H1 (cell line): ENCODE measurements around the gene SCGN. TPM values are rescaled to one million over a fixed set of nuclear protein-coding genes. Genes with fewer than 3 reads are reported as not detected.

ENCODE experiments used
- CTCF ChIA-PET: fragments of 300-600 bp; sonication (Branson Sonifier 250); formaldehyde crosslinking; loops from one replicate; lab custom pipeline; 2021; ENCODE audit not compliant: partially characterized antibody; lab: Charles Lee
- POLR2A ChIA-PET: fragments of 300-600 bp; sonication (Branson Sonifier 250); formaldehyde crosslinking; loops from one replicate; lab custom pipeline; 2021; ENCODE audit warnings: inconsistent platforms; ENCODE audit not compliant: partially characterized antibody; lab: Charles Lee
- DNase-seq, 2 experiments: peaks; one replicate each; pipeline versions ENCODE4 v3.0.0 to v3.0.0-alpha.2; 2010 to 2022; ENCODE audit warnings: low spot score in 2 of 2, low read depth in 1 of 2, mixed read lengths in 1 of 2
- FAIRE-seq: peaks from 2 replicates; lab custom pipeline; 2011; peaks lifted over from hg19 to GRCh38; lab: Jason Lieb, UNC
- H2AFZ ChIP-seq: 2 replicates; pipeline ENCODE4 v1.8.1; 2012; ENCODE audit warnings: low read length, inconsistent platforms
- H2AK5ac ChIP-seq: 2 replicates; pipeline ENCODE4 v1.6.1; 2013; ENCODE audit warnings: low read depth, low read length
- H2BK120ac ChIP-seq: replicated peaks from 2 replicates; pipeline ENCODE3; 2013; ENCODE audit warnings: low read depth, low read length, inconsistent platforms
- H2BK12ac ChIP-seq: 2 replicates; pipeline ENCODE4 v1.6.1; 2013; ENCODE audit warnings: low read depth, low read length
- H2BK15ac ChIP-seq: 2 replicates; pipeline ENCODE4 v1.6.1; 2013; ENCODE audit warnings: low read length
- H2BK20ac ChIP-seq: 2 replicates; pipeline ENCODE4 v1.6.1; 2013; ENCODE audit warnings: low read length
- H2BK5ac ChIP-seq: 2 replicates; pipeline ENCODE4 v1.6.1; 2013; ENCODE audit warnings: low read depth, low read length
- H3K14ac ChIP-seq: 2 replicates; pipeline ENCODE4 v1.6.1; 2013; ENCODE audit warnings: inconsistent platforms; ENCODE audit not compliant: insufficient read length
- H3K18ac ChIP-seq: 2 replicates; pipeline ENCODE4 v1.6.1; 2013; ENCODE audit warnings: low read length; ENCODE audit errors: extremely low read depth
- H3K23ac ChIP-seq: 2 replicates; pipeline ENCODE4 v1.6.1; 2013; ENCODE audit warnings: inconsistent platforms; ENCODE audit not compliant: insufficient read length
- H3K23me2 ChIP-seq: 2 replicates; pipeline ENCODE4 v1.6.1; 2013; ENCODE audit warnings: low read depth, low read length
- H3K27ac ChIP-seq: 2 replicates; pipeline ENCODE4 v1.6.1; 2011; ENCODE audit warnings: low read depth, low read length, inconsistent platforms
- H3K27me3 ChIP-seq, 4 experiments: replicated peaks in 1 of 4; 1 replicate in 1 of 4; 2 replicates in 3 of 4; pipeline versions ENCODE4 v1.6.1 to v1.8.1; 2011 to 2013; ENCODE audit warnings: low read length in 3 of 4, mild to moderate bottlenecking in 3 of 4, inconsistent platforms in 2 of 4, mixed read lengths in 2 of 4, moderate library complexity in 1 of 4; ENCODE audit not compliant: control insufficient read depth in 3 of 4, insufficient read depth in 3 of 4; ENCODE audit errors: extremely low read depth in 1 of 4
- H3K36me3 ChIP-seq, 4 experiments: 2 replicates each; pipeline versions ENCODE4 v1.6.1 to v1.8.1; 2011 to 2013; ENCODE audit warnings: mild to moderate bottlenecking in 4 of 4, low read length in 3 of 4, moderate library complexity in 2 of 4, control low read depth in 1 of 4, inconsistent platforms in 1 of 4; ENCODE audit not compliant: insufficient read depth in 4 of 4, control insufficient read depth in 2 of 4
- H3K4ac ChIP-seq: replicated peaks from 2 replicates; pipeline ENCODE3; 2013; ENCODE audit warnings: low read length, low read depth, mixed read lengths, inconsistent platforms; ENCODE audit not compliant: insufficient read length
- H3K4me1 ChIP-seq, 4 experiments: replicated peaks in 1 of 4; 1 replicate in 1 of 4; 2 replicates in 3 of 4; pipeline versions ENCODE4 v1.6.1 to v1.8.1; 2011 to 2013; ENCODE audit warnings: low read length in 3 of 4, inconsistent platforms in 2 of 4, mixed read lengths in 1 of 4; ENCODE audit not compliant: insufficient read depth in 4 of 4, control insufficient read depth in 3 of 4
- H3K4me2 ChIP-seq, 2 experiments: 2 replicates each; pipeline versions ENCODE4 v1.6.1 to v1.8.1; 2011 to 2013; ENCODE audit warnings: low read depth in 2 of 2, low read length in 2 of 2, control low read depth in 1 of 2, inconsistent platforms in 1 of 2, mild to moderate bottlenecking in 1 of 2; ENCODE audit not compliant: insufficient read depth in 1 of 2
- H3K4me3 ChIP-seq, 4 experiments: fragments of 200-600, 300-600 bp in 1 of 4; sonication (generic), shearing (Covaris generic), sonication (Bioruptor Twin) in 1 of 4; 2 replicates each; pipeline versions ENCODE4 v1.5.1 to v1.8.1; 2011 to 2016; ENCODE audit warnings: low read length in 4 of 4, low read depth in 3 of 4, control low read depth in 2 of 4, inconsistent platforms in 2 of 4, mild to moderate bottlenecking in 2 of 4, mixed read lengths in 1 of 4, moderate library complexity in 1 of 4; ENCODE audit not compliant: insufficient read depth in 2 of 4; ENCODE audit errors: extremely low read depth in 1 of 4
- H3K56ac ChIP-seq: replicated peaks from 2 replicates; pipeline ENCODE3; 2013; ENCODE audit warnings: low read depth, mild to moderate bottlenecking, mixed read lengths, low read length, inconsistent platforms; ENCODE audit not compliant: insufficient read length
- H3K79me1 ChIP-seq: 2 replicates; pipeline ENCODE4 v1.6.1; 2013; ENCODE audit warnings: low read depth, low read length, control low read depth
- H3K79me2 ChIP-seq, 2 experiments: 2 replicates each; pipeline versions ENCODE4 v1.6.1 to v1.8.1; 2012 to 2013; ENCODE audit warnings: low read length in 2 of 2, mild to moderate bottlenecking in 2 of 2, inconsistent platforms in 1 of 2; ENCODE audit not compliant: insufficient read depth in 2 of 2, control insufficient read depth in 1 of 2
- H3K9ac ChIP-seq, 4 experiments: replicated peaks in 1 of 4; 1 replicate in 1 of 4; 2 replicates in 3 of 4; pipeline versions ENCODE4 v1.6.1 to v1.8.1; 2011 to 2013; ENCODE audit warnings: low read depth in 3 of 4, low read length in 3 of 4, control low read depth in 2 of 4, mild to moderate bottlenecking in 2 of 4, moderate library complexity in 2 of 4, inconsistent platforms in 1 of 4; ENCODE audit errors: extremely low read depth in 1 of 4
- H3K9me3 ChIP-seq, 2 experiments: 2 replicates each; pipeline versions ENCODE4 v1.6.1 to v1.8.1; 2012 to 2013; ENCODE audit warnings: mild to moderate bottlenecking in 2 of 2, moderate library complexity in 2 of 2, control low read depth in 1 of 2, inconsistent platforms in 1 of 2, low read depth in 1 of 2, low read length in 1 of 2, mixed read lengths in 1 of 2; ENCODE audit not compliant: insufficient read depth in 2 of 2
- H4K20me1 ChIP-seq, 2 experiments: replicated peaks in 1 of 2; 2 replicates each; pipeline versions ENCODE3 to v1.8.1; 2011 to 2013; ENCODE audit warnings: inconsistent platforms in 2 of 2, low read length in 2 of 2, mild to moderate bottlenecking in 1 of 2; ENCODE audit not compliant: insufficient read depth in 2 of 2, control insufficient read depth in 1 of 2
- H4K5ac ChIP-seq: 2 replicates; pipeline ENCODE4 v1.6.1; 2013; ENCODE audit warnings: low read length, low read depth, mixed read lengths, inconsistent platforms; ENCODE audit not compliant: insufficient read length
- H4K8ac ChIP-seq: 2 replicates; pipeline ENCODE4 v1.8.0; 2013; ENCODE audit warnings: mild to moderate bottlenecking, moderate library complexity, low read length, inconsistent platforms; ENCODE audit not compliant: insufficient read depth; ENCODE audit errors: extremely low read depth
- H4K91ac ChIP-seq: replicated peaks from 2 replicates; pipeline ENCODE3; 2013; ENCODE audit warnings: low read length, mixed read lengths, inconsistent platforms; ENCODE audit not compliant: insufficient read length
- BRCA1 ChIP-seq: IDR thresholded peaks from 2 replicates; pipeline ENCODE4 v1.6.1; 2012; ENCODE audit warnings: low read depth, low read length, improper control_type of control experiment
- HDAC2 ChIP-seq, 2 experiments: fragments of 300-600 bp in 1 of 2; sonication (generic) in 1 of 2; IDR thresholded peaks; 2 replicates each; pipeline ENCODE4 v1.6.1; 2011 to 2012; ENCODE audit warnings: low read depth in 2 of 2, low read length in 2 of 2, mild to moderate bottlenecking in 2 of 2, moderate library complexity in 2 of 2, borderline replicate concordance in 1 of 2, inconsistent platforms in 1 of 2
- MAFK ChIP-seq: IDR thresholded peaks from 2 replicates; pipeline ENCODE4 v1.6.1; 2012; ENCODE audit warnings: low read depth, mild to moderate bottlenecking, improper control_type of control experiment, low read length
- RAD21 ChIP-seq, 2 experiments: IDR thresholded peaks in 1 of 2; conservative IDR thresholded peaks in 1 of 2; 2 replicates each; pipeline ENCODE4 v1.6.1; 2011; ENCODE audit warnings: low read depth in 2 of 2, low read length in 2 of 2, improper control_type of control experiment in 1 of 2, inconsistent platforms in 1 of 2, mild to moderate bottlenecking in 1 of 2, moderate library complexity in 1 of 2
- RNF2 ChIP-seq: fragments of 200-900, 300-1000 bp; sonication (generic); IDR thresholded peaks from 2 replicates; pipeline ENCODE4 v1.7.1; 2016; ENCODE audit warnings: borderline replicate concordance, low read depth, mild to moderate bottlenecking, antibody characterized with exemption, low read length; ENCODE audit not compliant: poor library complexity, severe bottlenecking; ENCODE audit errors: missing control alignments
- SIX5 ChIP-seq: IDR thresholded peaks from 2 replicates; pipeline ENCODE4 v1.6.1; 2011; ENCODE audit warnings: mild to moderate bottlenecking, low read depth, low read length
- WGBS, 2 experiments: shearing (Covaris generic) in 1 of 2; methylation state at CpG; one replicate each; pipeline versions ENCODE4 v1.1.6 to v1.1.7; 2013 to 2015; ENCODE audit warnings: low lambda C conversion rate in 2 of 2, mixed read lengths in 2 of 2, inconsistent platforms in 1 of 2, low coverage in 1 of 2, missing lambda C conversion rate in 1 of 2; ENCODE audit not compliant: insufficient replicate concordance in 2 of 2, insufficient coverage in 1 of 2, insufficient read length in 1 of 2; ENCODE audit errors: extremely low coverage in 1 of 2, missing lambda C conversion rate in 1 of 2; 5-methylcytosine and 5-hydroxymethylcytosine counted together
- polyA plus RNA-seq, 7 experiments: library from polyadenylated mRNA; depleted of rRNA in 3 of 7; stranded (reverse) in 5 of 7; unstranded in 2 of 7; fragments of >200 nt in 5 of 7; fragments of 200-250 nt in 2 of 7; gene quantifications; 1 replicate in 5 of 7; 2 replicates in 1 of 7; 4 replicates in 1 of 7; pipeline versions ENCODE4 v1.2.1 to v1.2.3, GENCODE V29; 2011 to 2013; ENCODE audit warnings: missing spikeins in 2 of 7, mixed read lengths in 2 of 7
- total RNA-seq: library from RNA; stranded (reverse); fragmentation: NEBNext Ultra II Directional; extraction: Animal tissue kit (Norgen Biotek cat#: 25700); gene quantifications from 2 replicates; pipeline ENCODE4 v1.2.1, GENCODE V29; 2021

Gene SCGN
- total and polyA plus RNA-seq, 2 of the 8 experiments (the other 6 are each of a cell fraction or from before 2014, with no cell fraction given): not detected

DNA sequence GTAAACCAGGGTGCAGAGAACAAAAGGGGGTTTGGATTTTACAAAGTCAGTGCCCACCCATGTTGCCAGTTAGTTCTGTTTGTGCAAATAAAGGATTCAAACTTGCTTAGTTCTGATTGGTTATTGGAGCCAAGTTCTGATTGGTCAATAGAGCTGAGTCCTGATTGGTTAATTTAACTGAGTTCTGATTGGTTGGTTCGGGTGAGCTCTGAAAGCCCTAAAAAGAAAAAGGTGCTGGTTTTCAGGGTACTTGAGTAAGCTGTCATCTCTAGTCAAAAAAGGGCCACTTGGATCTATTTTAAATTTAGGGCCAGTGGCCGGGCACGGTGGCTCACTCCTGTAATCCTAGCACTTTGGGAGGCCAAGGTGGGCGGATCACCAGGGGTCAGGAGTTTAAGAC is 47.6 kb downstream of the SCGN start:
- FAIRE-seq (no peak), DNase-seq (no peak)
- H3K27me3 ChIP-seq: no peaks in the 10 kb centered on the region
- no peak overlapping the region for H3K9ac ChIP-seq
- no peak overlapping the region for H2BK120ac ChIP-seq
- H3K23ac ChIP-seq: no peak overlapping the region
- H2BK15ac ChIP-seq: no peak overlapping the region
- H4K8ac ChIP-seq: no peak overlapping the region
- H2BK12ac ChIP-seq: no peak overlapping the region
- no peaks in the 10 kb centered on the region for H3K9me3 ChIP-seq
- H3K4me3 ChIP-seq: no peak overlapping the region
- no peak overlapping the region for H4K91ac ChIP-seq
- no peaks in the 10 kb centered on the region for H4K20me1 ChIP-seq
- no peak overlapping the region for H3K18ac ChIP-seq
- no peak overlapping the region for H2AK5ac ChIP-seq
- no peak overlapping the region for H3K27ac ChIP-seq
- H3K4ac ChIP-seq: no peak overlapping the region
- no peak overlapping the region for H2AFZ ChIP-seq
- no peaks in the 10 kb centered on the region for H3K36me3 ChIP-seq
- H3K79me2 ChIP-seq: no peaks in the 10 kb centered on the region
- no peak overlapping the region for H3K4me2 ChIP-seq
- no peak overlapping the region for H3K56ac ChIP-seq
- H3K23me2 ChIP-seq: no peaks in the 10 kb centered on the region
- H4K5ac ChIP-seq: no peak overlapping the region
- POLR2A ChIA-PET: no interaction called here
- TF ChIP-seq HDAC2 (IDR thresholded peaks at IDR 0.05; ENCODE audit: borderline replicate concordance in 1 of 2, low read depth in 2 of 2, low read length in 2 of 2): no peak
- no peak for TF ChIP-seq RAD21 (IDR thresholded peaks at IDR 0.05 in 1 of 2, conservative IDR thresholded peaks at IDR 0.05 in 1 of 2; ENCODE audit: low read depth in 2 of 2, low read length in 2 of 2)
- no peak for TF ChIP-seq RNF2
- no peak for TF ChIP-seq SIX5
- no peak for TF ChIP-seq MAFK
- no peak for TF ChIP-seq BRCA1
- CTCF ChIA-PET: interaction anchor here (1.5 to 7.1 kb wide), 2 partner anchors 10 to 20 kb away, joined by 5 to 52 read pairs; no protein-coding TSS in a partner anchor
- no peaks in the 10 kb centered on the region for H3K79me1 ChIP-seq
- 91% methylated on average over 4 of the region's 4 CpGs; no CpG with 5 or more reads in 1 of the 2 experiments for WGBS, 2 experiments
- no peak overlapping the region for H3K14ac ChIP-seq
- H3K4me1 ChIP-seq: no peaks in the 10 kb centered on the region
- no peak overlapping the region for H2BK20ac ChIP-seq
- no peak overlapping the region for H2BK5ac ChIP-seq
